Measurements from ENCODE around the gene C5orf15.

The C5orf15 gene

GRCh38 chr5:133921069-133921468, 47.4 kb downstream of the C5orf15 start:
- no peak for DNase-seq (ENCODE audit: low read depth)

- no peak for DNase-seq (ENCODE audit: low read depth)
These were observed 49.0 kb downstream of the C5orf15 start for GRCh38 chr5:133919148-133920136.

- DNase-seq (ENCODE audit: low read depth): no peak
These were observed 49.7 kb downstream of the C5orf15 start for GRCh38 chr5:133918731-133919130.

DNA sequence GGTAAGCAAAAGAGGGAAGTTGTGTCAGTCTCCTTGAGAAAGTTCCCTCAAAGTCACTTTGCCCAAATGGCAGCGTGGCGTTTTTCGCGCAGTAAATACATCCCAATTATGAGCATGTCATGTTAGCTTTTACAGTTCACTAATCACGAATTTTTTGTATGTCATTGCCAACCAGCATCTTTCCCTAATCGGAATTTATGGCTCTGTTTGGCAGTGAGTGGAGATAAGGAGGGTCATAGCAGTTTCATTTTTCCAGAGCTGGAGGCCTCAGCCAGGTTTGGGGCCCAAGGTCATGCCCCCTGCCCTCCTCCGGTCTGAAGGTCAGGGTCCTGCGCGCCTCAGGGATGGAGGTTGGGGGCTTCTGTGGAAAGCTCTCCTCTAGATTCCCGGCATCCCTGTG, 50.1 kb downstream of the C5orf15 start:
- DNase-seq (ENCODE audit: low read depth): no peak

GRCh38 chr5:133917785-133918184, 50.6 kb downstream of the C5orf15 start:
- DNase-seq (ENCODE audit: low read depth): no peak

- no peak for DNase-seq (ENCODE audit: low read depth)
These were observed 51.5 kb downstream of the C5orf15 start for GRCh38 chr5:133916914-133917313.

GRCh38 chr5:133916479-133916878, 51.9 kb downstream of the C5orf15 start:
- DNase-seq (ENCODE audit: low read depth): no peak

DNA sequence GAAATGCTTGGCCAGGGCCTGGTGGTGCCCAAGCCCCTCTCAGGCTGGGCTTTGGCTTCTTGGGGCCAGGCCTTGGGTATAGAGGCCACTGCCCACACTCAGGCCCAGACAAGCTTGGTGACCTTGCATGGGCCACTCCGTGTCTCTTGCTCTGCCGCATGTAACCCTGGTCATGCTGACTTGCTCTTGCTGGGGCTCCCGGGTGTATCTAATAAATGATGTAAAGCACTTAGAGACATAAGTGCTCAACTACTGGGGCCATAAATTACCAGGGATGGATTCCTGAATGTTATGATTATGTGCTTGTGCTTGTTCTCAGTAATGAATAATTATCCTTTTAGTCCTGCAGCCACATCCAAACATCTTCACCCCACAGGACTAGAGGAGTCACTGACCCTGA, 54.0 kb downstream of the C5orf15 start:
- no peak for DNase-seq (ENCODE audit: low read depth)

DNA sequence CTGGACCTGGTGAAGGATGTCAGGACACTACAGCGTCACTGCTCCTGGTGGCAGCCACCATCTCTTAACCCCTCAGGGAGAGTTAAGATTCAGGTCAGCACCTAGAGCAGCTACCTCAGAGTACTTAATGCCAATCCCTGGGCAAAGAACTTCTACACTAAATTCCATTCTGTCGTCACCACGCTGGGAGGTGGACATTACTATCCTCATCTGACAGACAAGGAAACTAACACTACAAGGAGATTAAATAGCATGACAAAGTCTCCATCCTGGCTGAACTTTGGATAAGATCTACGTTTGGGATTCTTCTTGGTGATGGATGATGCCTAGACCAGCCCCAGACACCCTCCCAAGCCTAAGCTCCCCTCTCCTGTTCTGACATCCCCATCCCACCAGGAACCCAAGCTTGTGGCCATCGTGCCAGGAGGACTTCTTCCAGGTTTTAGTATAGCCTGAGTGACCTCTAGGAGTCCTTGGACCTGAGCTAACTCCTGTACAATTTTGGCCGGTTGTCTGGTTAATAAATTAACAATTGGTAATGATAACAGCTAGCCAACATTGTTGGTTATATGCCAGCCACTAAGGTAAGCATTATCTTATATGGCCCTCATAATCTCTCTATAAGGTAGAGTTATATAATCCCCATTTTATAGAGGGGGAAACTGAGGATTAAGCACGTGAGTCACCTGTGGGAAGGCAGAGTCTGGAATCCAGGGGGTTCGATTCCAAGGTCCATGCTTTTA, 54.8 kb downstream of the C5orf15 start:
- no peak for DNase-seq (ENCODE audit: low read depth)

DNA sequence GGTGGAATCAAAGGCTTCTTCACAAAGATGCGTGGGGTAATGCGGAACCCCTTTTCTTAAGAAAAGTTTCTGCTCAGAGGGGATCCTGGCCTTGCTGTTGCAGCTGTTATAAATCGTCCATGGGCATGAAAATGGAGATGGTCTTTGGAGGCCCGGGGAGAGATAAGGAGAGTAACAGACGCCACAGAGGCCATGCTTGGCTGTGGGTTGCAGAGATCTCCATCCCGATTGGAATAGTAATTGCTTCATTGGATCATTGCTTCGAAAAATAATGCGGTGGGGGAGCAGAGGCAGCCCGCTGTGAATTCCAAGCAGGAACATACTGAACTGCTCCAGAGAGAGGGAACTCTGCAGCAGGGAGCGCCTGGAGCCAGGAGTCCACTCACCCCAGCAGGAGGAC, 55.5 kb downstream of the C5orf15 start:
- DNase-seq (ENCODE audit: low read depth): no peak

GRCh38 chr5:133910571-133910970, 57.9 kb downstream of the C5orf15 start:
- no peak for DNase-seq (ENCODE audit: low read depth)

DNA sequence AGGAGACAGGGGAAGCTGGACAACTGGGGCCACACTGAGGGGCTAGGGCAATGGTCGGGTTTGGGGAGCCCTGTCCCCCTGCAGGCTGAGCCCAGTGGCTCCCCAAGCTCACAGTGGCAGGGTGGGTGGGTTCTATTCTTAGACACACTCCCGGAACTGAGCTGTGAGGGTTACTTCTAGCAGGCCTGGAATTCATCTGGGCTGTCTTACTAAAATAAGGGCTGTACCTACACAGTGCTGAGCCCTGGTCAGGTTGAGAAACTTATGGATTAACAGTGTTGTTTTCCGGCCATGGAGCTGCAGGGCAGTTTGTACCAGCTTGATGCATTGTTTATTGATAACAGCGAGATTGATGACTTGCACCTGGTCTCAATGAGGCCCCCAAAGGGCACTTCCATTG, 58.8 kb downstream of the C5orf15 start:
- DNase-seq (ENCODE audit: low read depth): no peak

- no peak for DNase-seq (ENCODE audit: low read depth)
These were observed 61.4 kb downstream of the C5orf15 start for GRCh38 chr5:133907075-133907474.

- no peak for DNase-seq (ENCODE audit: low read depth)
These were observed 62.1 kb downstream of the C5orf15 start for GRCh38 chr5:133906303-133906702.

Data from activated T-cell treated with anti-CD3 and anti-CD28 coated beads for 24 hours (primary cell).